HepG2 (cell line): ENCODE data around the gene FAM83G. TPM values are rescaled to one million over a fixed set of nuclear protein-coding genes. Genes with fewer than 3 reads are reported as not detected.
A peak's percentile ranks its signal among the peaks of the same experiment; 100 is the strongest.

Source experiments
- ARID4A ChIP-seq: sonication (generic); formaldehyde crosslinking; IDR thresholded peaks from 2 replicates; pipeline ENCODE4 v1.5.0; 2020; ENCODE audit warnings: mild to moderate bottlenecking, missing genetic modification reagents, borderline replicate concordance
- ATF4 ChIP-seq, 2 experiments: fragments of 450-650 bp in 1 of 2; sonication (generic) in 1 of 2; formaldehyde crosslinking; IDR thresholded peaks; 2 replicates each; pipeline versions ENCODE4 v1.5.0 to v1.8.0; 2020 to 2022; ENCODE audit warnings: mild to moderate bottlenecking in 1 of 2, missing genetic modification reagents in 1 of 2
- CCAR2 ChIP-seq: fragments of 200-400 bp; formaldehyde crosslinking; optimal IDR thresholded peaks from 2 replicates; pipeline ENCODE3; 2018; ENCODE audit warnings: low read depth, mild to moderate bottlenecking, low read length, moderate library complexity
- MXD1 ChIP-seq: sonication (generic); formaldehyde crosslinking; IDR thresholded peaks from 2 replicates; pipeline ENCODE4 v1.4.0; 2020; ENCODE audit warnings: mild to moderate bottlenecking, missing genetic modification reagents
- NFE2L1 ChIP-seq: sonication (generic); formaldehyde crosslinking; IDR thresholded peaks from 2 replicates; pipeline ENCODE4 v1.4.0; 2020; ENCODE audit warnings: missing genetic modification reagents, mild to moderate bottlenecking, borderline replicate concordance
- NR2C2 ChIP-seq: sonication (generic); formaldehyde crosslinking; IDR thresholded peaks from 2 replicates; pipeline ENCODE4 v1.4.0; 2020; ENCODE audit warnings: missing genetic modification reagents, mild to moderate bottlenecking, moderate library complexity, borderline replicate concordance
- PTBP1 ChIP-seq: fragments of 200-400 bp; formaldehyde crosslinking; IDR thresholded peaks from 2 replicates; pipeline ENCODE4 v1.6.1; 2018; ENCODE audit warnings: low read length, low read depth; ENCODE audit not compliant: poor library complexity, severe bottlenecking
- RXRA ChIP-seq: sonication (generic); formaldehyde crosslinking; IDR thresholded peaks from 2 replicates; pipeline ENCODE4 v1.5.1; 2020; ENCODE audit warnings: missing genetic modification reagents
- SIN3A ChIP-seq: IDR thresholded peaks from 2 replicates; pipeline ENCODE4 v1.6.1; 2011; ENCODE audit warnings: low read depth, mild to moderate bottlenecking, control low read depth, low read length, borderline replicate concordance
- TFDP2 ChIP-seq: sonication (generic); formaldehyde crosslinking; IDR thresholded peaks from 2 replicates; pipeline ENCODE4 v1.4.0; 2020; ENCODE audit warnings: missing genetic modification reagents
- ZNF263 ChIP-seq: sonication (generic); formaldehyde crosslinking; IDR thresholded peaks from 2 replicates; pipeline ENCODE4 v1.4.0; 2020; ENCODE audit warnings: missing genetic modification reagents
- ZNF276 ChIP-seq: sonication (generic); formaldehyde crosslinking; IDR thresholded peaks from 2 replicates; pipeline ENCODE4 v1.4.0; 2020; ENCODE audit warnings: mild to moderate bottlenecking, low read depth, missing genetic modification reagents
- ZNF501 ChIP-seq: sonication (generic); formaldehyde crosslinking; IDR thresholded peaks from 2 replicates; pipeline ENCODE4 v1.5.1; 2020; ENCODE audit warnings: mild to moderate bottlenecking, moderate library complexity, missing genetic modification reagents
- ZNF512B ChIP-seq: sonication (generic); formaldehyde crosslinking; IDR thresholded peaks from 2 replicates; pipeline ENCODE4 v1.5.1; 2020; ENCODE audit warnings: missing genetic modification reagents, mild to moderate bottlenecking, borderline replicate concordance
- ZSCAN20 ChIP-seq: sonication (generic); formaldehyde crosslinking; IDR thresholded peaks from 2 replicates; pipeline ENCODE4 v1.4.0; 2020; ENCODE audit warnings: missing genetic modification reagents, mild to moderate bottlenecking, borderline replicate concordance
- polyA plus RNA-seq, 8 experiments: library from polyadenylated mRNA; depleted of rRNA in 3 of 8; stranded (reverse) in 7 of 8; unstranded in 1 of 8; fragments of >200 nt; fragmentation: Illumina TruSeq in 4 of 8; extraction: Trizol in 4 of 8; gene quantifications; 2 replicates each; pipeline versions ENCODE4 v1.2.1 to v1.2.3, GENCODE V29; 2011 to 2016; ENCODE audit warnings: low read depth in 4 of 8, missing spikeins in 1 of 8, mixed read lengths in 1 of 8; ENCODE audit not compliant: insufficient read depth in 1 of 8
- total RNA-seq, 5 experiments: library from RNA; depleted of rRNA; stranded (reverse); fragments of >200 nt; fragmentation: Illumina TruSeq; extraction: Trizol; gene quantifications; 2 replicates each; pipeline ENCODE4 v1.2.3, GENCODE V29; 2016; ENCODE audit warnings: low read depth in 1 of 5

Gene FAM83G
- total and polyA plus RNA-seq, 2 of the 13 experiments (the other 11 are each of a cell fraction or from before 2014, with no cell fraction given), result 13.7 to 18.6 TPM

- TF ChIP-seq ARID4A (CRISPR knock-in tag), result peak; percentile 10; the same call in 1 of the 2 replicates
- no peak for TF ChIP-seq ZNF512B
- TF ChIP-seq ATF4 (CRISPR knock-in tag; IDR thresholded peaks at IDR 0.05), result no peak
- no peak for TF ChIP-seq PTBP1
- 0 out of 2 replicates have a peak, but pooled peaks have one; percentile 58 for TF ChIP-seq MXD1 (CRISPR knock-in tag)
- TF ChIP-seq SIN3A, result peak; percentile 39; the same call in 1 of the 2 replicates
- 0 out of 2 replicates have a peak, but pooled peaks have one; percentile 4 for TF ChIP-seq TFDP2 (CRISPR knock-in tag)
- 0 out of 2 replicates have a peak, but pooled peaks have one; percentile 1 for TF ChIP-seq NR2C2 (CRISPR knock-in tag)
- TF ChIP-seq ZNF501 (CRISPR knock-in tag), result 0 out of 2 replicates have a peak, but pooled peaks have one; percentile 10
- no peak for TF ChIP-seq NFE2L1
- TF ChIP-seq ZNF276 (CRISPR knock-in tag), result 0 out of 2 replicates have a peak, but pooled peaks have one; percentile 13
- peak; percentile 58; the same call in 1 of the 2 replicates for TF ChIP-seq RXRA (CRISPR knock-in tag)
- 0 out of 2 replicates have a peak, but pooled peaks have one; percentile 17 for TF ChIP-seq ZNF263 (CRISPR knock-in tag)
- TF ChIP-seq ZSCAN20 (CRISPR knock-in tag), result 0 out of 2 replicates have a peak, but pooled peaks have one; percentile 46
- no peak for TF ChIP-seq CCAR2
Measured at GRCh38 chr17:19005137-19005773, 691 bp upstream of the FAM83G start (continued).
